SJSA1 (cell line): ENCODE results near the gene MED22. TPM values are rescaled to one million over a fixed set of nuclear protein-coding genes. Genes with fewer than 3 reads are reported as not detected.
"Not testable (repeated sequence)": the region's sequence is repeated elsewhere in the genome, so short reads cannot be mapped to it uniquely, and the experiment has no call there.

Experiments
- DNase-seq, 2 experiments: peaks; one replicate each; pipeline ENCODE4 v3.0.0-alpha.2; 2015 to 2020; ENCODE audit warnings: low spot score in 2 of 2, low read depth in 1 of 2
- H3K27ac ChIP-seq: fragments of 250-450 bp; sonication (Bioruptor Pico); 2 replicates; pipeline ENCODE4 v1.5.1; 2020; ENCODE audit warnings: mild to moderate bottlenecking, moderate library complexity
- H3K27me3 ChIP-seq: fragments of 250-450 bp; sonication (Bioruptor Pico); replicated peaks from 2 replicates; pipeline ENCODE4 v1.5.1; 2020; ENCODE audit warnings: mild to moderate bottlenecking, moderate library complexity
- H3K36me3 ChIP-seq: fragments of 250-450 bp; sonication (Bioruptor Pico); 2 replicates; pipeline ENCODE4 v1.5.1; 2020; ENCODE audit warnings: mild to moderate bottlenecking
- H3K4me1 ChIP-seq: fragments of 250-450 bp; sonication (Bioruptor Pico); replicated peaks from 2 replicates; pipeline ENCODE4 v1.6.1; 2021; ENCODE audit warnings: mild to moderate bottlenecking
- H3K4me3 ChIP-seq: fragments of 250-450 bp; sonication (Bioruptor Pico); 2 replicates; pipeline ENCODE4 v1.5.1; 2020; ENCODE audit warnings: mild to moderate bottlenecking
- H3K9me3 ChIP-seq: fragments of 250-450 bp; sonication (Bioruptor Pico); replicated peaks from 2 replicates; pipeline ENCODE4 v1.5.1; 2020; ENCODE audit warnings: mild to moderate bottlenecking
- total RNA-seq: library from RNA; depleted of rRNA; stranded (reverse); fragments of >200 nt; shearing (Covaris generic); gene quantifications from 2 replicates; pipeline ENCODE4 v1.2.3, GENCODE V29; 2014

The MED22 gene
- total RNA-seq, 1 experiment from 2014 or later = 20.4 TPM

GRCh38 chr9:133331641-133332380, 16.1 kb downstream of the MED22 start:
- H3K27ac ChIP-seq = no peak overlapping the region
- H3K9me3 ChIP-seq = no peaks in the 10 kb centered on the region
- no peaks in the 10 kb centered on the region for H3K27me3 ChIP-seq
- peaks cover 15% of the 10 kb centered on the region for H3K4me1 ChIP-seq
- DNase-seq = no peak
- no peak overlapping the region for H3K4me3 ChIP-seq
- peaks cover 50% of the 10 kb centered on the region for H3K36me3 ChIP-seq

DNA sequence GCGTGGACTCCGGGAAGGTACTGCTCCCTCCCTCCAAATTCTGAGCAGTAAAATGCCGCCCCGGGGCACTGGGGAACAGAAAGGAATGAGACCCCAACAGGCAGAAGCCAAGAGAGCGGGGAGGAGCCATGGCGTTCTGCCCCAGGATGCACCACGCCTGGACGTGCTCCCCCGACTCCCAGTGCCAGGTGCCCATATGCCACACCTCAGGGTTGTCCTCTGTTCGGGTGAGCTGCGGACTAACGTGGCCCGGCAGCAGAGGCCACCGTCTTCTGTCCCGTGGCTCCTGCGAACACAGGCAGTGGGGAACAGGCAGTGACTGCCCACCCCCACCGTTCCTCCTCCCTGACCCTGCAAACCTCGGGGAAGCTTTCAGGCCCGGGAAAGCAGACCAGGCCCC, 16.7 kb downstream of the MED22 start:
- no peak for DNase-seq
- Histone ChIP-seq H3K27ac (no peak overlapping the region), H3K36me3 (peaks cover 46% of the 10 kb centered on the region), H3K4me3 (no peak overlapping the region), H3K4me1 (peaks cover 10% of the 10 kb centered on the region), H3K27me3 (no peaks in the 10 kb centered on the region), H3K9me3 (no peaks in the 10 kb centered on the region)

GRCh38 chr9:133329306-133330156, 18.4 kb downstream of the MED22 start:
- H3K4me3 ChIP-seq, H3K27me3 ChIP-seq, H3K9me3 ChIP-seq, H3K27ac ChIP-seq, H3K4me1 ChIP-seq: not testable (repeated sequence)
- H3K36me3 ChIP-seq = peaks cover 40% of the 10 kb centered on the region
- peak in 1 of 2 experiments; percentile 9 for DNase-seq

- Histone ChIP-seq H3K4me1 (no peaks in the 10 kb centered on the region), H3K27me3 (peaks cover 4% of the 10 kb centered on the region; the same call in 1 of the 2 replicates), H3K4me3 (no peak overlapping the region), H3K27ac (no peak overlapping the region), H3K36me3 (peaks cover 25% of the 10 kb centered on the region), H3K9me3 (no peaks in the 10 kb centered on the region)
- no peak for DNase-seq
Observed at GRCh38 chr9:133327834-133328484, 20.0 kb downstream of the MED22 start.

DNA sequence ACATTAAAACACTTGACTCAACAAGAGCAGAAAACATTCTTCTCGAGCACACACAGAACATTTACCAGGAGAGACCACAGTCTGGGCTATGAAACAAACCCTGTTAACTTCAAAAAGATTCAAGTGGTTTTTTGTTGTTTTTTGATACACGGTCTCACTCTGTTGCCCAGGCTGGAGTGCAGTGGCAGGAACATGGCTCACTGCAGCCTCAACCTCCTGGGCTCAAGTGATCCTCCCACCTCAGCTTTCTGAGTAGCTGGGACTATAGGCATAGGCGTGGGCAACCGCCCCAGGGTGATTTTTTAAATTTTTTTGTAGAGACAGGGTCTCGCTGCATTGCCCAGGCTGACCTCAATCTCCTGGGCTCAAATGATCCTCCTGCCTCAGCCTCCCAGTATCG, 20.9 kb downstream of the MED22 start:
- not testable (repeated sequence) for H3K9me3 ChIP-seq, H3K4me1 ChIP-seq, DNase-seq, H3K4me3 ChIP-seq, H3K27ac ChIP-seq, H3K27me3 ChIP-seq
- peaks cover 15% of the 10 kb centered on the region for H3K36me3 ChIP-seq

GRCh38 chr9:133323991-133324703, 23.8 kb downstream of the MED22 start:
- Histone ChIP-seq H3K27me3 (peaks cover 7% of the 10 kb centered on the region), H3K36me3 (no peaks in the 10 kb centered on the region), H3K4me1 (no peaks in the 10 kb centered on the region), H3K9me3 (no peaks in the 10 kb centered on the region), H3K4me3 (no peak overlapping the region), H3K27ac (no peak overlapping the region)
- no peak for DNase-seq

DNA sequence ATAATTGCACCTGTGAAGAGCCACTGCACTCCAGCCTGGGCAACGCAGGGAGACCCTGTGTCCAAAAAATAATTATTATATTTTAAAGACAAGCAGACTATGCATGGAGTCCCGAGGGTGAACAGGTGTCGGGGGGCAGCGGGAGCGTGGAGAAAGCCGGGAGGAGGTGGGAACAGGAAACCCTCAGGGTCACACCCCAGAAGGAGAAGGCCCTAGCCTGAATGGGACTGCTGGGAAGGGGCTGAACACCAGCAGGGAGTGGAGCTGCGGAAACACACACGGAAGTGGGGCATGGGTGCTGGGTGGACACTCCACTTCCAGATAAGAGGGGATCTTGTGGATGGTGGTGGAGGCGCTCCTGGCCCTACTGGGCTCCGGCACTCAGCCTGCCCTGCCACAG, 24.7 kb downstream of the MED22 start:
- H3K36me3 ChIP-seq = no peaks in the 10 kb centered on the region
- no peaks in the 10 kb centered on the region for H3K9me3 ChIP-seq
- no peaks in the 10 kb centered on the region for H3K4me1 ChIP-seq
- H3K27me3 ChIP-seq = peaks cover 14% of the 10 kb centered on the region
- no peak overlapping the region for H3K4me3 ChIP-seq
- DNase-seq = no peak
- H3K27ac ChIP-seq = no peak overlapping the region

DNA sequence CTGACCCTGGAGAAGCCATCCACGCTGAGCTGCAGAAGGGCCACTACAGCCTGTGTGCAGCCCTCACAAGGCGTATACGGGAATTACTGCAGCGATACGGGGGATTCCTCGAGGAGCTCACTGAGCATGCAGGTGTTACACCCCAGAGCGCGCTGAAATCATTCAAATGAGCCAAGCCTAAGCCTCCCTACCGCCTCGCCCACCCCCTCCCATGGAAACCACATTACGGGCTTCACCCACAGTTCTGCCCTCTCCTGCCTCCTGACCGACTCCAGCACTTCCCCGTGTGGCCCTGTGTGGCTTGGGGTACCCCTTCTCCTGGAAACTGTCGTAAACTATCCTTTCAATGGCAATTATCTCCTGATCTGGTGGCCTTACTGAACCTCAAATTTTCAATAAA, 25.2 kb downstream of the MED22 start:
- H3K4me1 ChIP-seq = no peaks in the 10 kb centered on the region

GRCh38 chr9:133321411-133321935, 26.5 kb downstream of the MED22 start:
- H3K4me3 ChIP-seq = no peak overlapping the region
- no peak overlapping the region for H3K27ac ChIP-seq
- H3K27me3 ChIP-seq = peaks cover 14% of the 10 kb centered on the region
- H3K36me3 ChIP-seq = no peaks in the 10 kb centered on the region
- H3K4me1 ChIP-seq = no peaks in the 10 kb centered on the region
- H3K9me3 ChIP-seq = no peaks in the 10 kb centered on the region
- no peak for DNase-seq

More for the DNA sequence above, 25.2 kb downstream of the MED22 start:
- H3K27me3 ChIP-seq = peaks cover 14% of the 10 kb centered on the region
- H3K36me3 ChIP-seq = no peaks in the 10 kb centered on the region
- no peak overlapping the region for H3K27ac ChIP-seq
- H3K9me3 ChIP-seq = no peaks in the 10 kb centered on the region
- no peak overlapping the region for H3K4me3 ChIP-seq
- DNase-seq = no peak

- Histone ChIP-seq H3K4me1 (no peaks in the 10 kb centered on the region), H3K4me3 (no peak overlapping the region), H3K36me3 (no peaks in the 10 kb centered on the region), H3K27me3 (peaks cover 14% of the 10 kb centered on the region), H3K9me3 (no peaks in the 10 kb centered on the region), H3K27ac (no peak overlapping the region)
- no peak for DNase-seq
Observed at GRCh38 chr9:133320421-133320881, 27.5 kb downstream of the MED22 start.

DNA sequence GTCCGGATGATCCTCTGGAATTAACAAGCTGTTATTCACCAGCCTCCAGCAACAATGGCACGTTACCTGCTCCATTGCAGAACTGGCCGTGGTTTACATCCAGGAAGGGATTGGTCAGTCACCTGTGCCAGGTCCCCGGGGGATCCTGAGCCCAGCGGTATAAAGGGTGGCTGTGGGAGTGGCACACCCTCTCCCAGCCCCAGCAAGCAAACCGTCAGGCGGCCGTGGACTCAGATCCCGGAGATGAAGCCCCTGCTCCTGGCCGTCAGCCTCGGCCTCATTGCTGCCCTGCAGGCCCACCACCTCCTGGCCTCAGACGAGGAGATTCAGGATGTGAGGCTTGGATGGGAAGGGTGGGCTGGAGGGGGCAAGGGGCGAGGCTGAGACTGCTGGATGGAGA, 30.4 kb downstream of the MED22 start:
- not testable (repeated sequence) for H3K27ac ChIP-seq, H3K4me1 ChIP-seq, H3K9me3 ChIP-seq, H3K36me3 ChIP-seq, H3K4me3 ChIP-seq, DNase-seq
- H3K27me3 ChIP-seq = peaks cover 10% of the 10 kb centered on the region; the same call in 1 of the 2 replicates

- no peak for DNase-seq
- no peak overlapping the region for H3K4me3 ChIP-seq
- H3K36me3 ChIP-seq = no peaks in the 10 kb centered on the region
- H3K27ac ChIP-seq = no peak overlapping the region
- no peaks in the 10 kb centered on the region for H3K9me3 ChIP-seq
- H3K4me1 ChIP-seq = no peaks in the 10 kb centered on the region
- peaks cover 10% of the 10 kb centered on the region; the same call in 1 of the 2 replicates for H3K27me3 ChIP-seq
Observed at GRCh38 chr9:133315997-133316396, 31.9 kb downstream of the MED22 start.

- no peaks in the 10 kb centered on the region for H3K4me1 ChIP-seq
- no peak overlapping the region for H3K27ac ChIP-seq
- peaks cover 10% of the 10 kb centered on the region for H3K27me3 ChIP-seq
- H3K9me3 ChIP-seq = 0 out of 2 replicates have a peak, but pooled peaks cover 5% of the 10 kb centered on the region
- H3K36me3 ChIP-seq = no peaks in the 10 kb centered on the region
- DNase-seq = no peak
- no peak overlapping the region for H3K4me3 ChIP-seq
Observed at GRCh38 chr9:133309608-133310007, 38.3 kb downstream of the MED22 start.
